HepG2 (cell line): Measurements from ENCODE around the gene CHRNA7.

ENCODE experiments used
- CHD4 ChIP-seq: fragments of 200-600 bp; sonication (generic); IDR thresholded peaks from 2 replicates; pipeline ENCODE4 v1.7.0; 2017; ENCODE audit warnings: mild to moderate bottlenecking, low read length, borderline replicate concordance
- MYC ChIP-seq: sonication (generic); formaldehyde crosslinking; IDR thresholded peaks from 2 replicates; pipeline ENCODE4 v1.9.0; 2021; ENCODE audit warnings: missing genetic modification reagents, borderline replicate concordance
- NFYB ChIP-seq: sonication (generic); formaldehyde crosslinking; IDR thresholded peaks from 2 replicates; pipeline ENCODE4 v1.4.0; 2020; ENCODE audit warnings: missing genetic modification reagents
- ZBTB20 ChIP-seq: sonication (generic); formaldehyde crosslinking; IDR thresholded peaks from 2 replicates; pipeline ENCODE4 v1.8.1; 2023; ENCODE audit warnings: missing genetic modification reagents, low read depth, mild to moderate bottlenecking, borderline replicate concordance
- ZNF460 ChIP-seq: sonication (generic); formaldehyde crosslinking; IDR thresholded peaks from 2 replicates; pipeline ENCODE4 v1.5.1; 2020; ENCODE audit warnings: missing genetic modification reagents, mild to moderate bottlenecking, borderline replicate concordance
- TF ChIP-seq, protein P1 (sequence below): sonication (generic); formaldehyde crosslinking; IDR thresholded peaks from 2 replicates; pipeline ENCODE4 v1.5.0; 2020; ENCODE audit warnings: mild to moderate bottlenecking, missing genetic modification reagents, moderate library complexity

DNA sequence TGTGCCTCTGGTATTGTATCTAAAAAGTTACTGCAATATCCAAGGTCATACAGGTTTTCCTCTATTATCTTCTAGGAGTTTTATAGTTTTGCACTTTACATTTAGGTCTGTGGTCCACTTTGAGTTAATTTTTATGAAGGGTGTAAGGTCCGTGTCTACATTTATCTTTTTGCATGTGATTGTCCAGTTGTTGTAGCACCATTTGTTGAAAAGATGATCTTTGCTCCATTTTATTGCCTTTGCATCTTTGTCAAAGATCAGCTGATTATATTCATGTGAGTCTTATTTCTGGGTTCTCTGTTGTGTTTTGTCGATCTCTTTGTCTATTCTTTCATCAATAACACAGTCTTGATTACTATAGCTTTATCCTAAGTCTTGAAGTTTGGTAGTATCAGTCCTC lies 6.7 kb downstream of the CHRNA7 start:
- TF ChIP-seq MYC (CRISPR knock-in tag) (no peak), ZNF460 (CRISPR knock-in tag) (no peak), ZBTB20 (CRISPR knock-in tag) (no peak), CHD4 (no peak), NFYB (CRISPR knock-in tag) (no peak)
- TF ChIP-seq, protein P1, sequence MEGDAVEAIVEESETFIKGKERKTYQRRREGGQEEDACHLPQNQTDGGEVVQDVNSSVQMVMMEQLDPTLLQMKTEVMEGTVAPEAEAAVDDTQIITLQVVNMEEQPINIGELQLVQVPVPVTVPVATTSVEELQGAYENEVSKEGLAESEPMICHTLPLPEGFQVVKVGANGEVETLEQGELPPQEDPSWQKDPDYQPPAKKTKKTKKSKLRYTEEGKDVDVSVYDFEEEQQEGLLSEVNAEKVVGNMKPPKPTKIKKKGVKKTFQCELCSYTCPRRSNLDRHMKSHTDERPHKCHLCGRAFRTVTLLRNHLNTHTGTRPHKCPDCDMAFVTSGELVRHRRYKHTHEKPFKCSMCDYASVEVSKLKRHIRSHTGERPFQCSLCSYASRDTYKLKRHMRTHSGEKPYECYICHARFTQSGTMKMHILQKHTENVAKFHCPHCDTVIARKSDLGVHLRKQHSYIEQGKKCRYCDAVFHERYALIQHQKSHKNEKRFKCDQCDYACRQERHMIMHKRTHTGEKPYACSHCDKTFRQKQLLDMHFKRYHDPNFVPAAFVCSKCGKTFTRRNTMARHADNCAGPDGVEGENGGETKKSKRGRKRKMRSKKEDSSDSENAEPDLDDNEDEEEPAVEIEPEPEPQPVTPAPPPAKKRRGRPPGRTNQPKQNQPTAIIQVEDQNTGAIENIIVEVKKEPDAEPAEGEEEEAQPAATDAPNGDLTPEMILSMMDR = no peak
